BE2C (cell line): ENCODE data around the gene ATP6V1E1.
"Not testable (repeated sequence)": the region's sequence is repeated elsewhere in the genome, so short reads cannot be mapped to it uniquely, and the experiment has no call there.

Experiments
- DNase-seq: peaks from one replicate; pipeline ENCODE4 v3.0.0-alpha.2; 2020
- H3K27me3 ChIP-seq: fragments of 250-450 bp; sonication (Bioruptor Pico); 2 replicates; pipeline ENCODE4 v1.5.1; 2020; ENCODE audit warnings: mild to moderate bottlenecking
- H3K36me3 ChIP-seq: fragments of 250-450 bp; sonication (Bioruptor Pico); 2 replicates; pipeline ENCODE4 v1.5.1; 2020; ENCODE audit warnings: mild to moderate bottlenecking
- H3K4me1 ChIP-seq: fragments of 250-450 bp; sonication (Bioruptor Pico); 2 replicates; pipeline ENCODE4 v1.5.1; 2020
- H3K4me3 ChIP-seq: 2 replicates; pipeline ENCODE4 v1.5.1; 2011; ENCODE audit warnings: low read depth, low read length
- H3K9me3 ChIP-seq: fragments of 250-450 bp; sonication (Bioruptor Pico); 2 replicates; pipeline ENCODE4 v1.5.1; 2020
- CTCF ChIP-seq: IDR thresholded peaks from 2 replicates; pipeline ENCODE4 v1.5.1; 2012; ENCODE audit warnings: mild to moderate bottlenecking, low read depth, low read length

The ATP6V1E1 gene

GRCh38 chr22:17647452-17647851, 18.9 kb upstream of the ATP6V1E1 start:
- Histone ChIP-seq H3K36me3 (peaks cover 8% of the 10 kb centered on the region), H3K4me1 (no peaks in the 10 kb centered on the region), H3K27me3 (no peaks in the 10 kb centered on the region), H3K9me3 (no peaks in the 10 kb centered on the region), H3K4me3 (no peak overlapping the region)
- DNase-seq, result no peak
- TF ChIP-seq CTCF, result no peak

- H3K9me3 ChIP-seq, H3K4me1 ChIP-seq, H3K4me3 ChIP-seq, H3K27me3 ChIP-seq, H3K36me3 ChIP-seq, DNase-seq: not testable (repeated sequence)
Measured at GRCh38 chr22:17642357-17642756, 13.8 kb upstream of the ATP6V1E1 start.

GRCh38 chr22:17641269-17641668, 12.7 kb upstream of the ATP6V1E1 start:
- TF ChIP-seq CTCF, result no peak
- Histone ChIP-seq H3K4me1 (no peaks in the 10 kb centered on the region), H3K36me3 (no peaks in the 10 kb centered on the region), H3K9me3 (no peaks in the 10 kb centered on the region), H3K27me3 (no peaks in the 10 kb centered on the region), H3K4me3 (no peak overlapping the region)
- DNase-seq, result no peak

GRCh38 chr22:17639247-17639741, 10.7 kb upstream of the ATP6V1E1 start:
- peak; percentile 41 for DNase-seq
- no peak for TF ChIP-seq CTCF
- Histone ChIP-seq H3K4me3 (peak overlapping the region; percentile 74), H3K36me3 (no peaks in the 10 kb centered on the region), H3K27me3 (no peaks in the 10 kb centered on the region), H3K9me3 (no peaks in the 10 kb centered on the region), H3K4me1 (no peaks in the 10 kb centered on the region)

GRCh38 chr22:17638432-17639246, 10.1 kb upstream of the ATP6V1E1 start, which contains the start of gene BCL2L13:
Gene BCL2L13, plus strand, starts transcription at chr22:17638757. Its CDS starts 16,955 bp downstream, at chr22:17655712.
- Histone ChIP-seq H3K4me3 (peak within 1 kb of the TSS; percentile 74), H3K27me3 (no peaks in the 10 kb centered on the region), H3K4me1 (no peaks in the 10 kb centered on the region), H3K36me3 (no peaks in the 10 kb centered on the region), H3K9me3 (no peaks in the 10 kb centered on the region)
- no peak for TF ChIP-seq CTCF
- DNase-seq, result peak; percentile 95

GRCh38 chr22:17638182-17638431, 9.6 kb upstream of the ATP6V1E1 start:
- TF ChIP-seq CTCF, result peak; percentile 25
- no peaks in the 10 kb centered on the region for H3K4me1 ChIP-seq

More at GRCh38 chr22:17638182-17638431, 9.6 kb upstream of the ATP6V1E1 start:
- H3K27me3 ChIP-seq, result no peaks in the 10 kb centered on the region
- no peaks in the 10 kb centered on the region for H3K9me3 ChIP-seq
- no peaks in the 10 kb centered on the region for H3K36me3 ChIP-seq
- H3K4me3 ChIP-seq, result peak overlapping the region; percentile 74
- DNase-seq, result no peak
